Measurements from ENCODE around the gene EPDR1.

EPDR1 gene

GRCh38 chr7:37920305-37920848 is at the start of gene EPDR1:
EPDR1 (plus strand) TSS chr7:37920640; CDS start chr7:37920940, 300 bp downstream.
- DNase-seq (ENCODE audit: low read depth in 2 of 3, low spot score in 2 of 3): no peak

- no peak for DNase-seq (ENCODE audit: low read depth in 2 of 3, low spot score in 2 of 3)
Measured at GRCh38 chr7:37882086-37882485, 38.4 kb upstream of the EPDR1 start.

DNA sequence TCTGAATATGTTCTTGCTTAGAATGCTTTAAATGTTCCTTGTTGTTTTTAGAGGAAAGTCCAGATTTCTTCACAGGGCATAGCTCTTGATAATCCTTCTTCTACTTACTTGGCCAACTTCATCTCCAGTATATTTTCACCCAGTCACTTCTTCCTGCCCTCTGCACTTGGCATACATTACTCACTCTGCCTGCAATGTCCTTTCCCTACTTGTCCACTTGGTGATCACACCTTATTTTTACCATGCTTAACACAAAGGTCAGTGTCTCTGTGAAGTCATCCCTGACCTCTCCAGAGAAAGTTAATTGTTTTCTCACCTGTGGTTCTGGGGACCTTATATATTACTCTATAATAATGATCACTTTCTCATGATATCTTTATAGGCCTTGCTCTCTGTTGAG is 27.1 kb upstream of the EPDR1 start:
- no peak for DNase-seq (ENCODE audit: low read depth in 2 of 3, low spot score in 2 of 3)

DNA sequence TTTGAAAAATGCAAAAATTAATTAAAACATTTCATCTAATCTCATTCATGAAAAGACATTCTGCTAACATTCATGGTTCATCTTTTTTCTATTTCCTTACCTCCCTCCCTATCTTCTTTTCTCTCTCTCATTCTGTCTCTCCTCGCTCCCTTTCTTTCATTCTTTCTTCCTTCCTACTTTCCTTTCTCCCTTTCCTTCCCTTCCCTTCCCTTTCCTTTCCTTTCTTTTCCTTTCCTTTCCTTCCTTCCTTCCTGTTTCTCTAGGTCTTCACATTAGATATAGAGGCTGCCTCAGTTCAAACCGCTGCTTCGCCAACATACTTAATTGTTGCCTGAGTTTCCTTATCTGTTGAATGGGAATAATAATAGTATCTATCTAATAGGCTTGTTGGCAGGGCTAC is 25.8 kb upstream of the EPDR1 start:
- DNase-seq (ENCODE audit: low read depth in 2 of 3, low spot score in 2 of 3): no peak

GRCh38 chr7:37899712-37900247 is 20.7 kb upstream of the EPDR1 start:
- DNase-seq (ENCODE audit: low read depth in 2 of 3, low spot score in 2 of 3): no peak

DNA sequence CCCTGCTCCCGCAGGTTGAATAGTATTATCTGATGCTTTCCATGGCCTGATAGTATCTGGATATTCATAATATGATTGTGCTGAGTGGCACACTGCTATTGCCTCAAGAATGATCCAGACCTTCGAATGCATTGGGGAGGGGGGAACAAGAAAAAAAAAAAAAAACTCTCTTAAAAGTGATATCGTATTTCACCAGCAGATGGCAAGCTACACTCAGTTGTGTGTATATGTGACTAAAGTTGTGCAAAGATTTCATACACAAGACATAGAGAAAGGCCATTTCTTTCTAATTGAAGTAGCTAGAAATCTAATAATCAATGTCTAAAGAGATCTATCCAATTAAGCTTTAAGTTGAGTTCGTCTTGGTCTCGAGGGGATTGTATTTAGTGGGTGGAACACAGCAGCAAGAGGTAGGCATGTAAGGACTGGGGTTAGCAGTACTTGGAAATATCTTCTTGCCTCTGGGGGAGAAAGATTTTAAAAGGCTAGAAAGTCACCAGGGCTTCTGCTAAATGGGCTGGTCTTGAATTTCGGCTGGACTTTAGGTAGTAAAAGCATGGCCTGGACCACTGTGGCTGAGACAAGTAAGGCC is 19.1 kb upstream of the EPDR1 start:
- DNase-seq (ENCODE audit: low read depth in 2 of 3, low spot score in 2 of 3): no peak

DNA sequence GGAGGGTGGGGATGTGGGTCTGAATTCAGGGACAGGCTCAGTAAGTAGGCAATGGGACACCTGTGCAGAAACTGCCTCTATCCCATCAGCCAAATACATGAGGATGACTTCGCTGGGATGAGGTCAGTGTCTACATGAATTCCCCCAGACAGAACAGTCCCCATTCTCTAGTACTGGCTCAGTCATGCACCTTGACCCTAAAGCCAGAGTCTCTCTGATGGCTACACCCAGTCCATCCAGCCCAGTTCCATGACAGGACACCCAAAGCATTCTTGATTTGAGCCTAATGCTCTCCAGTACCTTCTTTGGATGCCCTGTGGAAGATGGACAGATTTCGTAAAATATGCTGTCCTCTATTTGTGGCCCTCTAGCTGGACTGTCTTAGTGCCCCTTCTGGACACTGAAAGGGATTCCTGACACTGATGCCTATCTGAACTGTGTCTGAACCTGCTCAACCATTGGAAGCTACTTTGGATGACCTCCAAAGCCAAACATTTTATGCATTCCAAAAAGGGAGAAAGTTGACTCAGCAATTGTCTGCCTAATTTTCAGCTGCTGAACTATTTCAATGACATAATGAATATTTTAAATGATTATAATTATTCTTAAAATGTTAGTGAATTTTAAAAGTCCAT is 18.4 kb upstream of the EPDR1 start:
- DNase-seq (ENCODE audit: low read depth in 2 of 3, low spot score in 2 of 3): no peak

DNA sequence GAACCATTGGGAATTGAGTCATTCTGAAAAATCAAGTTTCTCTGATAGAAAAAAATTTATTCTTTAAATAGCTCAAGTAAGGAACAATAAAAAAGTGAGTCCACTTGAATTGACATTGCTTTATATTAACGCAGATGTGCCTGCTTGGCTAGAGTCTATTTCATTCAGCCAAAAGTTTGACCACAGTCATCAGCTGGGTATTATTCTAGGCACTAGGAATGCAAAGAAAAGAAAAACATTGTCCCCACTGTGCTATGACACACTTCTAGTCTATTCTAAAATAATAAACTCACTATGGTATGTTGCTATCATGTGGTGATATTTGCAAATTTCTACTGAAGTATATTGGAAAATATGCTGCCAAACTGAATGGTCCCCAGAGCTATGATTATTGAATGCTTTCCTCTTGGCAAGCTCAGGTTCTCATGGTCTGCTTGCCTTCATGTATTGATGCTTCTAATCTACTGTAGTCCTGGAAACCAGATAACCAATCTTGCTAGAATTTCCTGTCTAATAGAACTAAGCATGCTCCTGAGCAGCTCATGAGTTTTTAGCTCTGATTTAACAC is 12.1 kb upstream of the EPDR1 start:
- no peak for DNase-seq (ENCODE audit: low read depth in 2 of 3, low spot score in 2 of 3)

DNA sequence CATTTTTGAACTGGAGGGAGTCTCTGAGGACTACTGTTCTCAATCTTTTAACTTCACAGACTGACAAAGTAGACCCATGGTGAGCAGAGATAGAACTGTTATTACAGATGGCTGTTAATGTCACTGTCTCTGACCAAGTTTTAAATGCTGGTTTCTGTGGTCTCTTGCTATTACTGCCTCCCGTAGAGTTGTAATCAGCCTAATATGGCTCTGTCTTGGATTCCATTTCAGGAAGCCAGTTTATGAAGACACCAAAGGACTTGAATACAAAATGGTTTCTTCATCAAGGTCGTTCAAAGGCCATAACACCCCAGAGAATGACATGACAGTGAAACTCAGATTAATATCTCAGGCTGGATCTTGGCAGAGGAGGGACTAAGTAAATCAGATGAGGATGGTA is 7.7 kb upstream of the EPDR1 start:
- no peak for DNase-seq (ENCODE audit: low read depth in 2 of 3, low spot score in 2 of 3)

GRCh38 chr7:37915438-37915837 is 5.0 kb upstream of the EPDR1 start:
- DNase-seq (ENCODE audit: low read depth in 2 of 3, low spot score in 2 of 3): no peak

- no peak for DNase-seq (ENCODE audit: low read depth in 2 of 3, low spot score in 2 of 3)
Measured at GRCh38 chr7:37916017-37916672, 4.3 kb upstream of the EPDR1 start.

- DNase-seq (ENCODE audit: low read depth in 2 of 3, low spot score in 2 of 3): no peak
Measured at GRCh38 chr7:37916673-37917660, 3.5 kb upstream of the EPDR1 start, which contains the start of gene SFRP4. SFRP4 (minus strand) TSS chr7:37916817; CDS start chr7:37916537, 280 bp downstream.

GRCh38 chr7:37918526-37918925 is 1.9 kb upstream of the EPDR1 start:
- DNase-seq (ENCODE audit: low read depth in 2 of 3, low spot score in 2 of 3): no peak

DNA sequence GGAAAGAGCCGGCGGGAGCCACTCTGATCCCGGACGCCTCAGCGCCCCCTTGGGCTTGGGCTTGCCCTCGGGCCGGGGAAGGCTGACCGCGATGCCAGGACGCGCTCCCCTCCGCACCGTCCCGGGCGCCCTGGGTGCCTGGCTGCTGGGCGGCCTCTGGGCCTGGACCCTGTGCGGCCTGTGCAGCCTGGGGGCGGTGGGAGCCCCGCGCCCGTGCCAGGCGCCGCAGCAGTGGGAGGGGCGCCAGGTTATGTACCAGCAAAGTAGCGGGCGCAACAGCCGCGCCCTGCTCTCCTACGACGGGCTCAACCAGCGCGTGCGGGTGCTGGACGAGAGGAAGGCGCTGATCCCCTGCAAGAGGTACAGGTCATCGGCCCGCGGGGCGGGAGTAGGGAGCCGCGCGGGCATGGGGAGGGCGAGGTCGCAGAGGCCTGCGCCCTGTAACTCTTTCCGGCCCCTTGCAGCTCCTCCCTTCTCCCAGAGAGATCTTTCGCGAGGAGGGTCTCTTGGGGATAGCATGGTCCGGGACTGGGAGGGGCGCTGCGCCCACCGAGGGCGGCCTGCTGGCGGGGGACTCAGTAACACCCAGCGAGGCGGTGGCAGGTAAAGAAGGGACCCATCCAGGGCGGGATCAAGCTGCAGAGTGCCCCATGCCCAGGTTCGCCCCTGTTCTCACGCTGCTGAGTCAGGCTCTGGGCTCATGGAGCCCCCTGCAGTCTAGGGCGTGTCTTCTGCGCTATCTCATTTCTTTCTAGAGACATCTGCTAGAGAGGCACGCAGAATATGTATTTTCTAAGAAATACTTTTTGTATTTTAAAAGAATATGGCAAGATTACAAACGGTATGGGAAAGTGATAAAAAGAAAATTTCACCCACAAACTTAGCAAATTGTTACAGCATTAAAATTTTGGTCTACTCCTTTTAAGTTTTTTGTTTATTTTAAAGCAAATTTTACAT is 687 bp downstream of the EPDR1 start:
- DNase-seq (ENCODE audit: low read depth in 2 of 3, low spot score in 2 of 3): no peak

- DNase-seq (ENCODE audit: low read depth in 2 of 3, low spot score in 2 of 3): no peak
Measured at GRCh38 chr7:37921876-37922275, 1.4 kb downstream of the EPDR1 start.

- DNase-seq (ENCODE audit: low read depth in 2 of 3, low spot score in 2 of 3): no peak
Measured at GRCh38 chr7:37923996-37924395, 3.6 kb downstream of the EPDR1 start.

DNA sequence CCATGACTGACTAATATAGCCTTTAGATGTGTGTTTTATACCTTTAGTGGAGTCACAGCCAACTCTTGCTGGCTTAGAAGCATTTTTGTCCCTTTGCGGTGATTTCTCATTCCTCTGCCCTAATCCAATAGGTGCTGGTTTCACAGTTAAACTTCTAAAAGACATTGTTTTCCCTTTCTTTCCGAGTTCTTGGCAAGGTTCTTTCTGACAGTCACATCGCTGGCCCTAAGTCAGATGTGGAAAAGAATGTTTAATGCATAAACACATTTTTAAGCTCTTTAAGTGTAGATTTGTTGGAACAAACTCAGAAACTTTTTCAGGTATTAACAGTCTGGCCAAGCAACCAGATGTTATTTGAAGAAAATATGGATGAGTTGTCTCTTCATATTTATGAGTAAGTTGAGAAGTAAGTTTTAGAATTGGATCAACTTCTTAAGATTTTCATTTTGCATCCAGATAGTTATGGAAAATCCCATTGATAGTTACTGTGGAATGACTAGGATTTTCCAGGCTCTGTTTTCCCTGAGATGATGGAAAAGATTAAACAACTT is 4.1 kb downstream of the EPDR1 start:
- DNase-seq (ENCODE audit: low read depth in 2 of 3, low spot score in 2 of 3): no peak

- DNase-seq (ENCODE audit: low read depth in 2 of 3, low spot score in 2 of 3): no peak
Measured at GRCh38 chr7:37925620-37926019, 5.2 kb downstream of the EPDR1 start.

All from activated CD8-positive, alpha-beta memory T cell treated with anti-CD3 and anti-CD28 coated beads for 48 hours (primary cell).